ENCODE results near the gene ACVRL1. TPM values are rescaled to one million over a fixed set of nuclear protein-coding genes. Genes with fewer than 3 reads are reported as not detected.

Gene ACVRL1
- total RNA-seq, 1 experiment from 2014 or later, result 0.98 TPM

GRCh38 chr12:51961834-51962233 is 54.5 kb downstream of the ACVRL1 start:
- TF ChIP-seq CDX4 (CRISPR knock-in tag; IDR thresholded peaks at IDR 0.05; ENCODE audit: borderline replicate concordance) (no peak), EMX1 (CRISPR knock-in tag; IDR thresholded peaks at IDR 0.05) (no peak), ARID4B (CRISPR knock-in tag; IDR thresholded peaks at IDR 0.05; ENCODE audit: borderline replicate concordance) (no peak), ZNF396 (CRISPR knock-in tag; IDR thresholded peaks at IDR 0.05; ENCODE audit: borderline replicate concordance) (no peak), KAT7 (CRISPR knock-in tag; IDR thresholded peaks at IDR 0.05; ENCODE audit: borderline replicate concordance) (no peak), ATF2 (CRISPR knock-in tag; IDR thresholded peaks at IDR 0.05; ENCODE audit: borderline replicate concordance, low read depth) (no peak), SMAD4 (CRISPR knock-in tag; IDR thresholded peaks at IDR 0.05) (no peak), ZNF219 (CRISPR knock-in tag; IDR thresholded peaks at IDR 0.05; ENCODE audit: borderline replicate concordance) (no peak), AR (CRISPR knock-in tag; IDR thresholded peaks at IDR 0.05) (no peak), FOXK1 (CRISPR knock-in tag; IDR thresholded peaks at IDR 0.05) (no peak), NFATC4 (CRISPR knock-in tag; IDR thresholded peaks at IDR 0.05) (no peak), ATF1 (CRISPR knock-in tag; IDR thresholded peaks at IDR 0.05) (no peak)
- TF ChIP-seq, protein P1, sequence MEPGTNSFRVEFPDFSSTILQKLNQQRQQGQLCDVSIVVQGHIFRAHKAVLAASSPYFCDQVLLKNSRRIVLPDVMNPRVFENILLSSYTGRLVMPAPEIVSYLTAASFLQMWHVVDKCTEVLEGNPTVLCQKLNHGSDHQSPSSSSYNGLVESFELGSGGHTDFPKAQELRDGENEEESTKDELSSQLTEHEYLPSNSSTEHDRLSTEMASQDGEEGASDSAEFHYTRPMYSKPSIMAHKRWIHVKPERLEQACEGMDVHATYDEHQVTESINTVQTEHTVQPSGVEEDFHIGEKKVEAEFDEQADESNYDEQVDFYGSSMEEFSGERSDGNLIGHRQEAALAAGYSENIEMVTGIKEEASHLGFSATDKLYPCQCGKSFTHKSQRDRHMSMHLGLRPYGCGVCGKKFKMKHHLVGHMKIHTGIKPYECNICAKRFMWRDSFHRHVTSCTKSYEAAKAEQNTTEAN (CRISPR knock-in tag; IDR thresholded peaks at IDR 0.05), result no peak
- TF ChIP-seq, protein P2, sequence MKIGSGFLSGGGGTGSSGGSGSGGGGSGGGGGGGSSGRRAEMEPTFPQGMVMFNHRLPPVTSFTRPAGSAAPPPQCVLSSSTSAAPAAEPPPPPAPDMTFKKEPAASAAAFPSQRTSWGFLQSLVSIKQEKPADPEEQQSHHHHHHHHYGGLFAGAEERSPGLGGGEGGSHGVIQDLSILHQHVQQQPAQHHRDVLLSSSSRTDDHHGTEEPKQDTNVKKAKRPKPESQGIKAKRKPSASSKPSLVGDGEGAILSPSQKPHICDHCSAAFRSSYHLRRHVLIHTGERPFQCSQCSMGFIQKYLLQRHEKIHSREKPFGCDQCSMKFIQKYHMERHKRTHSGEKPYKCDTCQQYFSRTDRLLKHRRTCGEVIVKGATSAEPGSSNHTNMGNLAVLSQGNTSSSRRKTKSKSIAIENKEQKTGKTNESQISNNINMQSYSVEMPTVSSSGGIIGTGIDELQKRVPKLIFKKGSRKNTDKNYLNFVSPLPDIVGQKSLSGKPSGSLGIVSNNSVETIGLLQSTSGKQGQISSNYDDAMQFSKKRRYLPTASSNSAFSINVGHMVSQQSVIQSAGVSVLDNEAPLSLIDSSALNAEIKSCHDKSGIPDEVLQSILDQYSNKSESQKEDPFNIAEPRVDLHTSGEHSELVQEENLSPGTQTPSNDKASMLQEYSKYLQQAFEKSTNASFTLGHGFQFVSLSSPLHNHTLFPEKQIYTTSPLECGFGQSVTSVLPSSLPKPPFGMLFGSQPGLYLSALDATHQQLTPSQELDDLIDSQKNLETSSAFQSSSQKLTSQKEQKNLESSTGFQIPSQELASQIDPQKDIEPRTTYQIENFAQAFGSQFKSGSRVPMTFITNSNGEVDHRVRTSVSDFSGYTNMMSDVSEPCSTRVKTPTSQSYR (CRISPR knock-in tag; IDR thresholded peaks at IDR 0.05), result no peak
- TF ChIP-seq, protein P3, sequence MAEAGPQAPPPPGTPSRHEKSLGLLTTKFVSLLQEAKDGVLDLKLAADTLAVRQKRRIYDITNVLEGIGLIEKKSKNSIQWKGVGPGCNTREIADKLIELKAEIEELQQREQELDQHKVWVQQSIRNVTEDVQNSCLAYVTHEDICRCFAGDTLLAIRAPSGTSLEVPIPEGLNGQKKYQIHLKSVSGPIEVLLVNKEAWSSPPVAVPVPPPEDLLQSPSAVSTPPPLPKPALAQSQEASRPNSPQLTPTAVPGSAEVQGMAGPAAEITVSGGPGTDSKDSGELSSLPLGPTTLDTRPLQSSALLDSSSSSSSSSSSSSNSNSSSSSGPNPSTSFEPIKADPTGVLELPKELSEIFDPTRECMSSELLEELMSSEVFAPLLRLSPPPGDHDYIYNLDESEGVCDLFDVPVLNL (CRISPR knock-in tag; IDR thresholded peaks at IDR 0.05; ENCODE audit: borderline replicate concordance, low read depth), result no peak
- ATAC-seq (no peak), DNase-seq (ENCODE audit: low spot score) (no peak)
- no peaks in the 10 kb centered on the region for H3K27me3 Mint-ChIP-seq (ENCODE audit: low read depth)
- peaks cover 9% of the 10 kb centered on the region for H3K9me3 Mint-ChIP-seq
- ChIA-PET CTCF (interaction anchor here (0.8 to 1.9 kb wide), 5 partner anchors 9 to 64 kb away, joined by 3 to 13 read pairs (median 4); no protein-coding TSS in a partner anchor), POLR2A (no interaction called here)
- peaks cover 9% of the 10 kb centered on the region for H3K36me3 Mint-ChIP-seq
- H3K4me1 Mint-ChIP-seq, result peaks cover 15% of the 10 kb centered on the region
- H3K4me3 Mint-ChIP-seq, result no peak overlapping the region
- H3K27ac Mint-ChIP-seq, result no peak overlapping the region

All from WTC11 (cell line).